ENCODE data around the gene HOMER2. TPM values are rescaled to one million over a fixed set of nuclear protein-coding genes. Genes with fewer than 3 reads are reported as not detected.

Gene HOMER2
- total RNA-seq, 1 experiment from 2014 or later, result 14.2 TPM

DNA sequence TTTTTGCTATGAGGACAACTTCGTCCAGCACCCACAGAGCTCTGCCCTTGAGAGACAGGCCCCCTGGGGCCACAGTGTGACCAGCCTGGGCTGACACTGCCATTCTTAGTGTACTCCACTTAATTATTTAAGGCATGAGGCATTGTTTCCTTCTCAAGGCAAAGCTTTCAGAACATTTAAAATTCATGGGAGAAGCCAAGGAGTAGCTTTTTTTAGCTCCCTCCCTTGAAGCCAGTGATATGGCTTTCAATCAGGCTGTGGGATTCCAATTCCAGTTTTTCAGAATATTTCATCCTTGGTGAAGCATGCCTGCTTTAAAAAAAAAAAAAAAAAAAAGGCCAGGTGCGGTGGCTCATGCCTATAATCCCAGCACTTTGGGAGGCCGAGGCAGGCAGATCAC lies 21.3 kb downstream of the HOMER2 start:
- Histone ChIP-seq H2BK5ac (ENCODE audit: insufficient read length, low read length) (no peak overlapping the region), H2BK12ac (ENCODE audit: insufficient read length, low read depth, low read length) (no peak overlapping the region), H3K27ac (ENCODE audit: insufficient read length, low read depth, low read length) (no peak overlapping the region), H4K5ac (ENCODE audit: insufficient read length, low read depth, low read length) (no peak overlapping the region), H3K23ac (ENCODE audit: insufficient read length, low read depth, low read length) (no peak overlapping the region), H3K56ac (ENCODE audit: insufficient read length, low read depth, low read length) (no peak overlapping the region), H2BK15ac (ENCODE audit: low read depth, low read length) (no peak overlapping the region), H3T11ph (ENCODE audit: low read length) (no peak overlapping the region), H3K4ac (ENCODE audit: low read depth, low read length) (no peak overlapping the region), H4K91ac (ENCODE audit: insufficient read length, low read depth, low read length) (no peak overlapping the region), H3K79me1 (ENCODE audit: insufficient read depth, low read depth, low read length, poor library complexity, severe bottlenecking) (no peaks in the 10 kb centered on the region), H4K20me1 (ENCODE audit: control insufficient read depth, insufficient read depth, insufficient read length) (no peaks in the 10 kb centered on the region), H3K9me3 (ENCODE audit: control insufficient read depth, low read depth, low read length) (no peaks in the 10 kb centered on the region), H4K8ac (replicated peaks; ENCODE audit: insufficient read length, low read depth, low read length) (no peak overlapping the region), H3K79me2 (ENCODE audit: insufficient read depth, low read length) (no peaks in the 10 kb centered on the region), H2AK5ac (ENCODE audit: insufficient read length, low read length) (no peak overlapping the region), H2BK120ac (ENCODE audit: low read depth, low read length, poor library complexity, severe bottlenecking) (no peak overlapping the region), H3K18ac (ENCODE audit: insufficient read length, low read depth, low read length) (no peak overlapping the region), H3K4me1 (ENCODE audit: insufficient read depth, low read length) (no peaks in the 10 kb centered on the region), H2BK20ac (ENCODE audit: low read depth, low read length, poor library complexity, severe bottlenecking) (no peak overlapping the region), H3K9ac (ENCODE audit: extremely low read depth, insufficient read length, low read length) (no peak overlapping the region), H3K27me3 (ENCODE audit: insufficient read depth, low read length) (no peaks in the 10 kb centered on the region), H3K4me2 (ENCODE audit: insufficient read depth, insufficient read length, low read length) (no peak overlapping the region), H3K14ac (ENCODE audit: insufficient read depth, low read length) (no peak overlapping the region), H2AFZ (ENCODE audit: low read length) (no peak overlapping the region), H3K23me2 (ENCODE audit: insufficient read length, low read depth, low read length, poor library complexity, severe bottlenecking) (no peaks in the 10 kb centered on the region)
- Mint-ChIP-seq H3K36me3 (ENCODE audit: insufficient read depth in 1 of 3, low read depth in 3 of 3) (no peaks in the 10 kb centered on the region), H3K27ac (0 out of 7 replicates have a peak overlapping the region, but pooled peaks of 1 of the 3 experiments have one; percentile 59), H3K4me3 (no peak overlapping the region), H3K4me1 (peaks cover 8 to 11% of the 10 kb centered on the region in 2 experiments), H3K27me3 (ENCODE audit: low read depth) (peaks cover 2% of the 10 kb centered on the region; the same call in 1 of the 2 replicates), H3K9me3 (no peaks in the 10 kb centered on the region; a peak in 1 of 5 replicates)
- no CpG with 5 or more reads among the region's 3 CpGs for WGBS (ENCODE audit: extremely low coverage, insufficient read length, low lambda C conversion rate)
- TF ChIP-seq, protein P1, sequence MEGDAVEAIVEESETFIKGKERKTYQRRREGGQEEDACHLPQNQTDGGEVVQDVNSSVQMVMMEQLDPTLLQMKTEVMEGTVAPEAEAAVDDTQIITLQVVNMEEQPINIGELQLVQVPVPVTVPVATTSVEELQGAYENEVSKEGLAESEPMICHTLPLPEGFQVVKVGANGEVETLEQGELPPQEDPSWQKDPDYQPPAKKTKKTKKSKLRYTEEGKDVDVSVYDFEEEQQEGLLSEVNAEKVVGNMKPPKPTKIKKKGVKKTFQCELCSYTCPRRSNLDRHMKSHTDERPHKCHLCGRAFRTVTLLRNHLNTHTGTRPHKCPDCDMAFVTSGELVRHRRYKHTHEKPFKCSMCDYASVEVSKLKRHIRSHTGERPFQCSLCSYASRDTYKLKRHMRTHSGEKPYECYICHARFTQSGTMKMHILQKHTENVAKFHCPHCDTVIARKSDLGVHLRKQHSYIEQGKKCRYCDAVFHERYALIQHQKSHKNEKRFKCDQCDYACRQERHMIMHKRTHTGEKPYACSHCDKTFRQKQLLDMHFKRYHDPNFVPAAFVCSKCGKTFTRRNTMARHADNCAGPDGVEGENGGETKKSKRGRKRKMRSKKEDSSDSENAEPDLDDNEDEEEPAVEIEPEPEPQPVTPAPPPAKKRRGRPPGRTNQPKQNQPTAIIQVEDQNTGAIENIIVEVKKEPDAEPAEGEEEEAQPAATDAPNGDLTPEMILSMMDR (conservative IDR thresholded peaks at IDR 0.05), result no peak
- DNase-seq, result no peak

Data from H9 (cell line).